RWPE2 (cell line): ENCODE results near the gene SLC8A1.

Experiments
- ATAC-seq: fragments of 200-7000 bp; cut with Tn5 transposase; 3 replicates; pipeline ENCODE4 v1.9.1; 2021; ENCODE audit warnings: low read depth
- DNase-seq: peaks from one replicate; pipeline ENCODE4 v3.0.0-alpha.2; 2020; ENCODE audit warnings: low spot score
- H3K27ac ChIP-seq: fragments of 450-650 bp; 2 replicates; pipeline ENCODE4 v1.5.1; 2017; ENCODE audit warnings: mild to moderate bottlenecking; ENCODE audit not compliant: poor library complexity, severe bottlenecking
- H3K27me3 ChIP-seq: fragments of 250-450 bp; sonication (Bioruptor Pico); 2 replicates; pipeline ENCODE4 v1.5.1; 2021; ENCODE audit warnings: mild to moderate bottlenecking, moderate library complexity; ENCODE audit not compliant: insufficient read depth, poor library complexity, severe bottlenecking
- H3K36me3 ChIP-seq: fragments of 250-450 bp; sonication (Bioruptor Pico); 2 replicates; pipeline ENCODE4 v1.5.1; 2020; ENCODE audit warnings: low read depth, mild to moderate bottlenecking, moderate library complexity
- H3K4me1 ChIP-seq: fragments of 250-450 bp; sonication (Bioruptor Pico); 2 replicates; pipeline ENCODE4 v1.5.1; 2021; ENCODE audit warnings: mild to moderate bottlenecking, moderate library complexity; ENCODE audit not compliant: insufficient read depth, poor library complexity, severe bottlenecking
- H3K4me3 ChIP-seq: fragments of 250-450 bp; sonication (Bioruptor Pico); 2 replicates; pipeline ENCODE4 v1.5.1; 2021; ENCODE audit warnings: mild to moderate bottlenecking, moderate library complexity; ENCODE audit not compliant: severe bottlenecking
- H3K9me3 ChIP-seq: fragments of 250-450 bp; sonication (Bioruptor Pico); 2 replicates; pipeline ENCODE4 v1.5.1; 2021; ENCODE audit warnings: mild to moderate bottlenecking, moderate library complexity; ENCODE audit not compliant: severe bottlenecking
- TF ChIP-seq, protein P1 (sequence below): fragments of 450-650 bp; IDR thresholded peaks from one replicate; pipeline ENCODE4 v1.5.1; 2017; ENCODE audit warnings: mild to moderate bottlenecking, moderate library complexity; ENCODE audit not compliant: poor library complexity, severe bottlenecking

SLC8A1 gene

DNA sequence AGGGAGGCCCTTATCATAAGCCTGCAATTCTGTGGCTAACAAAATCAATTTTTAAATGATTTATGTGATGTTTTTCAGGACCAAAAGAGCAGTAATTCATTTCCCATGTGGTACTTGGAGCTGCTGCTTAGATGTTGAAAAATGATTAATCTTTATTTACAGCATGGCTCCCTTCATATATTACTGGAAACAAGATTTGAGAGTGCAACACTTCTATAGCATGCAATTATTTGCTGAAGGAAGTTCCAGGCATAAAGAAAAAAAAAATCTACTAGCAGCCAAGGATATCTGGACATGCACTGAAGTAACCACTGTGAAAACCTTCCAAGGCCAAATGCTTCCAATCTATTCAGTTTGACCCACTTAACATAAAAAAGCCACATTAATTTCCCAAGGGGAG lies 186.3 kb downstream of the SLC8A1 start:
- H3K36me3 ChIP-seq, result no peaks in the 10 kb centered on the region
- no peaks in the 10 kb centered on the region for H3K4me1 ChIP-seq
- no peaks in the 10 kb centered on the region for H3K27me3 ChIP-seq
- H3K9me3 ChIP-seq, result no peaks in the 10 kb centered on the region
- ATAC-seq, result no peak
- no peak overlapping the region for H3K4me3 ChIP-seq
- TF ChIP-seq, protein P1, sequence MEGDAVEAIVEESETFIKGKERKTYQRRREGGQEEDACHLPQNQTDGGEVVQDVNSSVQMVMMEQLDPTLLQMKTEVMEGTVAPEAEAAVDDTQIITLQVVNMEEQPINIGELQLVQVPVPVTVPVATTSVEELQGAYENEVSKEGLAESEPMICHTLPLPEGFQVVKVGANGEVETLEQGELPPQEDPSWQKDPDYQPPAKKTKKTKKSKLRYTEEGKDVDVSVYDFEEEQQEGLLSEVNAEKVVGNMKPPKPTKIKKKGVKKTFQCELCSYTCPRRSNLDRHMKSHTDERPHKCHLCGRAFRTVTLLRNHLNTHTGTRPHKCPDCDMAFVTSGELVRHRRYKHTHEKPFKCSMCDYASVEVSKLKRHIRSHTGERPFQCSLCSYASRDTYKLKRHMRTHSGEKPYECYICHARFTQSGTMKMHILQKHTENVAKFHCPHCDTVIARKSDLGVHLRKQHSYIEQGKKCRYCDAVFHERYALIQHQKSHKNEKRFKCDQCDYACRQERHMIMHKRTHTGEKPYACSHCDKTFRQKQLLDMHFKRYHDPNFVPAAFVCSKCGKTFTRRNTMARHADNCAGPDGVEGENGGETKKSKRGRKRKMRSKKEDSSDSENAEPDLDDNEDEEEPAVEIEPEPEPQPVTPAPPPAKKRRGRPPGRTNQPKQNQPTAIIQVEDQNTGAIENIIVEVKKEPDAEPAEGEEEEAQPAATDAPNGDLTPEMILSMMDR, result no peak
- no peak for DNase-seq
- no peak overlapping the region for H3K27ac ChIP-seq

DNA sequence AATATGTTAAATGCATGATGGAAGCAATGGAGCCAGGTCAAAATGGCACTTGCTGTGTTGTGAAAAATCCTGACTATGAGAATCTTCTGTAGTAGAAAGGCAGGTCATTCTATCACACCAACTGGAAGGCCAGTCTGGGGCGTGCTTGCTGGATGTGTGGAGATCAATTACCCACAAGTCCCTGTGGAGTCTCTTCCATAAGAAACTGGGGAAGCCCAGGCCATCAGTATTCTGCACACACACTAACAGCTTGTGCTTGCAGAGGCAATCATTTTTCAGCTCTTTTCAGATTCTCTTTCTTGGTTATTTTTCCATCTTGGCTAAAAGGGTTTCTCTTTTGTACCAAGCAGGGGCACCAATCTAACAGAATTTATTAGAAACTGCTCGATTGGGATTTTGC lies 190.8 kb downstream of the SLC8A1 start:
- no peak for ATAC-seq
- Histone ChIP-seq H3K36me3 (no peaks in the 10 kb centered on the region), H3K4me1 (peaks cover 4% of the 10 kb centered on the region), H3K4me3 (no peak overlapping the region), H3K9me3 (no peaks in the 10 kb centered on the region), H3K27me3 (no peaks in the 10 kb centered on the region), H3K27ac (no peak overlapping the region)
- TF ChIP-seq, protein P1, result no peak
- no peak for DNase-seq

DNA sequence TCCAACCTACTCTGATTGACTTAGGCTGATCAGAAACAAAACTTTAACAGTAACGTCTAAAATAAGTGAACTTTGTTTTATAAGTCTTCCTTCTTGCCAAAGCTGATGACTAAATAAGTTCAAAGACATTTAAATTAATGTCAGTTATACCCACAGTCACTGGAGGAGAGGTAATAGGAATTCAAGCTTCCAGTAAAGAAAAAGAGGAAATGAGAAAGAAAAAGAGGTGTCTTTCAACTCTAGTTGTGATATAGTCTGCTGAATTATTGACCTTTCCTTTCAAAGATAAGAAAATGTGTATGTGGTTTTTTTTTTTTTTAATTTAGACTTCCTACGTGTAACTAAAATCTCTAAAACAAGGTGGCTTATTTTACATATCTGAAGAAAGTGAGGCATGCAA lies 191.5 kb downstream of the SLC8A1 start:
- peaks cover 4% of the 10 kb centered on the region for H3K4me1 ChIP-seq
- H3K9me3 ChIP-seq, result no peaks in the 10 kb centered on the region
- ATAC-seq (no peak), DNase-seq (no peak)
- H3K4me3 ChIP-seq, result no peak overlapping the region
- H3K36me3 ChIP-seq, result no peaks in the 10 kb centered on the region
- TF ChIP-seq, protein P1, result no peak
- no peaks in the 10 kb centered on the region for H3K27me3 ChIP-seq
- no peak overlapping the region for H3K27ac ChIP-seq

DNA sequence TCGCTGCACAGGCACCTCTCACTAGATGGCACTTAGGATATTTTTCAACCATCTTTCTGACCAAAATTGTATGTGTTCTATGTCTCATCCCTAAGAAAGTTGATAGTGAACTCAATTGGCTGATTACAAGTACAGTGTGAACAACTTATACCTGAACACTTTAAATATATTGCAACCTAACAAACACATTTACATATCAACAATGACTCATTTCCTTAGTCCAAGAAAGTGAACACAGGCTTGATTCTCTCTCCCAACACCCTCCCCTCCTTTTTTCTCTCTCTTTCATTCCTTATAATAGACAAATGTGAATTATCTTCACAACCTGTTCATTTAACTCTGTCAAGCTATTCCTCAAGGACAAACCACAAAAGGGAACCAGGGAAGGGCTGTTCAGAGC lies 192.0 kb downstream of the SLC8A1 start:
- peaks cover 4% of the 10 kb centered on the region for H3K4me1 ChIP-seq
- no peaks in the 10 kb centered on the region for H3K27me3 ChIP-seq
- DNase-seq (no peak), ATAC-seq (no peak)
- no peaks in the 10 kb centered on the region for H3K36me3 ChIP-seq
- no peaks in the 10 kb centered on the region for H3K9me3 ChIP-seq
- TF ChIP-seq, protein P1, result no peak
- no peak overlapping the region for H3K27ac ChIP-seq
- H3K4me3 ChIP-seq, result no peak overlapping the region

DNA sequence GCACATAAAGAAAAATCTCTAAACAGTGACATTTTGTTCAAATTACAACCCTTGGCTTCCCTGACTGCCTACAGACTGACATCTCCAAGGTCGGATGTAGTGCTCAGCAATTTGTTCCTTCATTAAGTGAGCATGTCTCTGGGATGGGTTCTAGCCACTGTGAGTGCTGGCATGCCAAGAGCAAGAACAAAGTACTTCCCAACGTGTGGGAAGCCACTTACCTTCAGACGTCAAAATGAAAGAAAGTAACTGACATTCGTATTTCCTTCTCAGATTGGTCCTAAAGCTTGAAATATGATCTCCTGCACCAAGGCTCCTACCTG lies 193.8 kb downstream of the SLC8A1 start:
- TF ChIP-seq, protein P1, result no peak
- Histone ChIP-seq H3K4me3 (no peak overlapping the region), H3K9me3 (no peaks in the 10 kb centered on the region), H3K4me1 (peaks cover 4% of the 10 kb centered on the region), H3K27ac (no peak overlapping the region), H3K27me3 (no peaks in the 10 kb centered on the region), H3K36me3 (no peaks in the 10 kb centered on the region)
- ATAC-seq (no peak), DNase-seq (no peak)
